CD4-positive, alpha-beta T cell treated with Interleukin-17A for 4 hours (primary cell): ENCODE results near the gene ADGRG1.

Experiments
- DNase-seq: peaks from one replicate; pipeline ENCODE4 v3.0.0-alpha.2; 2020; ENCODE audit warnings: mixed read lengths

ADGRG1 gene

GRCh38 chr16:57606847-57607501 lies 21.5 kb upstream of the ADGRG1 start:
- no peak for DNase-seq

- no peak for DNase-seq
Observed at GRCh38 chr16:57607676-57608461, 20.6 kb upstream of the ADGRG1 start.

GRCh38 chr16:57608462-57609113 lies 19.8 kb upstream of the ADGRG1 start:
- no peak for DNase-seq

GRCh38 chr16:57609541-57610401 lies 18.7 kb upstream of the ADGRG1 start:
- peak; percentile 40 for DNase-seq

GRCh38 chr16:57610611-57611010 lies 17.8 kb upstream of the ADGRG1 start:
- DNase-seq, result no peak

GRCh38 chr16:57611181-57611580 lies 17.2 kb upstream of the ADGRG1 start:
- no peak for DNase-seq

GRCh38 chr16:57611706-57612105 lies 16.7 kb upstream of the ADGRG1 start:
- DNase-seq, result no peak

DNA sequence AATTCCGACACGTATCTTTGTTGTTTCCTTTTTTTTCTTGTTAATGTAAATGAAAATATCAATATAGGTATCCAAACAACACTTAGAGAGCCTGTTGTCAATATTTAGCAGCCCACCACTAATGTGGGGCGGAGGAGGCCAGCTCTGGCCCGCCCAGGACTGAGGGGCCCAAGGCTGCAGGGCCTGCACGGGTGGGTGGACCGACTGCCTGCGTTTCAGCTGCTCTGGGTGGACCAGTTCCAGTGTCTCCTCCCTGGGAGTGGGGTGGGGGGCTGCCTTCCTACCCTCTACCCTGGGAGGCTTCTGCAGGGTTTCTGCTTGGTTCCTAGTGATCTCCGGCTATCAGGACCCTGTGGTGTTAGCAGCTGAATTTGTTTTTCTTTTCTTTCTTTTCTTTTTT lies 15.9 kb upstream of the ADGRG1 start:
- no peak for DNase-seq

DNA sequence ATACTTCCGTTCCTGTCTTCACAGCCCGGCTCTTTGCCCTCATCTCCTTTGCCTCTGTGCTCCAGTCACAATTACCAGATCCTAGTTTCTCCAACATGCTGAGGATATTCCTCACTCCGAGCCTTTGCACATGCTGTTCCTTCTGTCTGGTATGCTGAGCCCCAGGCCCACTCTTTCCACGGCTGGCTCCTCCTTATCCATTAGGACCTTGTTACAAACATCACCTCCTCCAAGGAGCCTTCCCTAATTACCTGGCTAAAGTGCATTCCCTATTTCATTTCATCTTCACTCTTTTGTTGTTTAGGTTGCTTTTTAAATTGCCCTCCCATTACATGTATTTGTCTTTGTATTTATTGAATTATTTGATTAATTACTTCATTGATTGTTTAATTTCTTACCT lies 14.9 kb upstream of the ADGRG1 start:
- no peak for DNase-seq

GRCh38 chr16:57614536-57614935 lies 13.9 kb upstream of the ADGRG1 start:
- no peak for DNase-seq

- no peak for DNase-seq
Observed at GRCh38 chr16:57614944-57615343, 13.5 kb upstream of the ADGRG1 start.

- DNase-seq, result no peak
Observed at GRCh38 chr16:57615813-57616212, 12.6 kb upstream of the ADGRG1 start.

- DNase-seq, result no peak
Observed at GRCh38 chr16:57616241-57616640, 12.2 kb upstream of the ADGRG1 start.

GRCh38 chr16:57616876-57617275 lies 11.6 kb upstream of the ADGRG1 start:
- DNase-seq, result no peak

DNA sequence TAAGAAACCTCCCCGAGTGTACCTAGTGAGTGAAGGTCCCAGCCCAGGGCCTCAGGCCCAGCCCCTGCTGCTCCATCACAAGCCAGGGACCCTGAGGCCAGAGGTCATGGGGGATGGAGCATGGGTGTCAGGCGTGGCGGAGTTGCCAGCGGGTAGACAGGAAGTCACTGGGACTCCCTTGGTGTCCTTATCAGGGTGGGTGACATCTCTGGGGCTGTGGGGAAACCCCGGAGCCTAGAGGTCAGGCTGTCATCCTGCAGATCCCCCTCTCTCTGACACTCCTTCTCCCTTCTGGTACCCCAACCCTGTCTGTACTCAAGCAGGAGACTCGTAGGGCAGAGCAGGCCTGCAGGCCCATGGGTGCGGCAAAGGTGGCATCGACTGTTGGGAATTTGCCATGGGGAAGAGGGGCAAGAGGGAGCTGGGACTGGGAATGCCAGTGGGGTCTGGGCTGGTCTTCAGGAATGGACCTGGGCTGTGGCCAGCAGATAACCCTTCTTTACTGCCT lies 10.8 kb upstream of the ADGRG1 start:
- no peak for DNase-seq

GRCh38 chr16:57618296-57619132 lies 9.9 kb upstream of the ADGRG1 start:
- DNase-seq, result no peak

DNA sequence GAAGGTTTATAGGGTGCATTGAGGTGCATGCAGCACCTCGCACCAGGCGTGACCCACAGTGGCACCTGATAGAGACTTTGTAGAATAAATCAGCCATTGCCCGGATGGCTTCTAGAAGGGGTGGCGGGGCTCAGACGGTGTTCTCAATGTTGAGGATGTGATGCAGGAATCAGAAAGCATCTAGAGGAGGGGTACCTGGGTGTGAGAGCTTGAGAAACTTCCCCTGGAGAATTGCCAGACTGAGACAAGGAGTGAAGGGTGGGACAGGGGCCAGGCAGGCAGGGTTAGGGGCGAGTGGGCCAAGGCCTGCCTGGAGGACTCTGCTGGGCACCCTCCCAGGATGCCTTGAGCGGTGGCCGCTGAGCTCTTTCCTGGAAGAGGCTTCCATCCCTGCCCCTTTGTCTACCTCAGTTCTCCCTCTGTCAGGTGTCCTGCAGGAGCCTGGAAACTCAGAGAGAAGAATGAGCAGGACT lies 9.3 kb upstream of the ADGRG1 start:
- DNase-seq, result no peak

GRCh38 chr16:57619606-57620334 lies 8.7 kb upstream of the ADGRG1 start:
- no peak for DNase-seq

DNA sequence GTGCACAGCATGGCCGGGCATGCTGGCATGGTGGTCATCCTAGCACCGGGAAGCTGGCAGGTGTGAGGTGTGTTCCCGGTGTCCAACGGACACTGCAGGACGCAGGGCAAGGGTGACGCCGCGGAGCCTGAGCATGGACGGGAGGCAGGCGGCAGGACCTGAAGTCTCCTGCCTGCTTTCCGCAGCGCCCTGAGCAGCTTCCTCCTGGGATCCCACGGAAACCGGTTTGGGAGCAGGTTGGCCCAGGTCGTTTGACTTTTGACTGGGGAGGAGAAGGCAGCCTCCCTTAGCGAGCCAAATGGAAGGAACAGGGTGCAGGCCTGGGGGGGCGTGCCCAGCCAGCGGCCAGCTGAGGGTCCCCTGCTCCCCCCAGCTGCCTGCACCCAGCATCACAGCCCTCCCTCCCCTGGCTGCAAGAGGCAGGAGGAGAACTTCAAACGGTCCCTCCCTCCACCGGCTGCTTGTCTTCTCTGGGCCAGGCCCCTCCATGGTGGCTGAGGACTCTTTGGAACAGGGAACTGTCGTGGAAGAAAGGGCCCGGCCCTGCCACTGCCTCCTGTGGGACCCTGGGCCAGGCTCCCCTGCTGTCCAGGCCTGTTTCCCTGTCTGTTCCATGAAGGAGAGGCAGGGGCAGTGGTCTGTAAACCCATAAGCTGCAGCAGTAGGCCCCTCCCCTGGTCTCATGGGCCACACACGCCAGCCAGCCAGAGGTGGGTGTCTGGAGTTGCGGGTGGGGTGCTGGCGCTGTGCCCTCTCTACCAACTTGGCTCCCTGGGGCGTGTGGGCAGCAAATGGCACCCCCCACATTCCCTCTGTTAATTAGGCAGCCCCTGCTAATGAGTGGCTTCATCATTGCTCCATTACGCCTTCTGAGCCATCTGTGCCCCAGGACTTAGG lies 7.8 kb upstream of the ADGRG1 start:
- no peak for DNase-seq
